GM19023 (cell line): ENCODE measurements around the gene GALK1.
"Not testable (repeated sequence)": the region's sequence is repeated elsewhere in the genome, so short reads cannot be mapped to it uniquely, and the experiment has no call there.

Source experiments
- ATAC-seq: cut with Tn5 transposase; IDR thresholded peaks from one replicate; pipeline ENCODE4 v1.9.1; 2021; ENCODE audit warnings: mild to moderate bottlenecking, moderate library complexity; ENCODE audit not compliant: unreplicated experiment

GALK1 gene

GRCh38 chr17:75767881-75768280, 2.9 kb upstream of the GALK1 start:
- ATAC-seq = no peak

GRCh38 chr17:75765981-75766380, 989 bp upstream of the GALK1 start:
- ATAC-seq = no peak

GRCh38 chr17:75764417-75764710, 628 bp downstream of the GALK1 start:
- no peak for ATAC-seq

GRCh38 chr17:75763613-75764416, 1.2 kb downstream of the GALK1 start:
- ATAC-seq = no peak

GRCh38 chr17:75763269-75763607, 1.8 kb downstream of the GALK1 start:
- ATAC-seq = no peak

GRCh38 chr17:75762513-75763268, 2.3 kb downstream of the GALK1 start:
- ATAC-seq = no peak

- not testable (repeated sequence) for ATAC-seq
Measured at GRCh38 chr17:75759978-75760640, 4.9 kb downstream of the GALK1 start.

- ATAC-seq = no peak
Measured at GRCh38 chr17:75759457-75759856, 5.5 kb downstream of the GALK1 start.

GRCh38 chr17:75758131-75758905, 6.7 kb downstream of the GALK1 start:
- no peak for ATAC-seq

GRCh38 chr17:75757086-75757681, 7.8 kb downstream of the GALK1 start:
- ATAC-seq = no peak

GRCh38 chr17:75756451-75757085, 8.4 kb downstream of the GALK1 start:
- no peak for ATAC-seq

GRCh38 chr17:75755990-75756389, 9.0 kb downstream of the GALK1 start:
- ATAC-seq = no peak

- no peak for ATAC-seq
Measured at GRCh38 chr17:75755205-75755901, 9.6 kb downstream of the GALK1 start.

- no peak for ATAC-seq
Measured at GRCh38 chr17:75754378-75755204, 10.4 kb downstream of the GALK1 start.

GRCh38 chr17:75753514-75754377, 11.2 kb downstream of the GALK1 start:
- ATAC-seq = no peak

GRCh38 chr17:75752802-75753513, 12.0 kb downstream of the GALK1 start:
- ATAC-seq = no peak

GRCh38 chr17:75752405-75752709, 12.6 kb downstream of the GALK1 start:
- no peak for ATAC-seq
